ENCODE measurements around the gene ZRANB3.
"Not testable (repeated sequence)": the region's sequence is repeated elsewhere in the genome, so short reads cannot be mapped to it uniquely, and the experiment has no call there.

Gene ZRANB3

DNA sequence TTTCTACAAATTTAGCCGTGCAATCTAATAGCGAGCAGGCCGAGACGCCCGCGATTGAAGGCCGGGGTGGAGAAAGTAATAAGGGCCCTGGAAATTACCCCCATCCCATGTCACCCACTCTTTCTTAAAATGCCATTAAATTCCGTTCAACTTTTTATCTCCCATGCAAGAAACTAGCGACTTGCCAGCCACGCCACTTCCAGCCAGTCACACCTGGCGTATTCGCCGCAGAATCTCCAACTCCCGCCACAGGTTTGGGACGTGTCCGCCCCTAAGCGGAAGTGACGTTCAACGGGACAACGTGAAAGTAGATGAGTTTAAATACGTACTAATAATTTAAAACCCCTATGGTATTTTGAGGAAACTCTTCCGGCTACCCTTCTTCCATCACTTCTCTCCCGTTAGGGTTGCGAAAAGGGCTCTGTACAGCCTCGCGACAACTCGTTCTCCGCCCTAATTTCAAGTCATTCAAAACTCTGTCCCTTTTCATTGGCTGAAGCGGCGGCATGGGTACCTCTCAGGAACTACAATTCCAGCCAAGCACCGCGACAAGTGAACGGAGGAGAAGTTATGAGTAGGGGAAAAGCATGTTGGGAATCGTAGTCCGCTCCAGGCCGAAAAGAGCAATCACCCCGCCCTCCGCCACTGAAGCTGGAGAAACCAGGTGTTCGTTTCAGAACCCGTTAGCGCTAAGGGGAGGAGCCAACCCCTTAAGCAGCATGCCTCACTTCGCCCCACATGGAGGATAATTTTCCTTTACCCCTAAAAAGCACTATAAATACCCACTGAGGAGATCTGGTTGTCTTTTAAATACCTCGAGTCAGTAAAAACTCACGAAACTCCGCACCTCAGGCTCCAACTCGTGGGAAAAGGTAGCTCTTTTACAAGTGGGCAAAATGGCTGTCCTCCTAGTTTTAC lies at the start of gene ZRANB3:
TSS of gene ZRANB3 (minus strand) at position 906 of the 918 bp plus-strand sequence.
- peak; percentile 88 for DNase-seq

GRCh38 chr2:135573620-135574019 lies 42.6 kb upstream of the ZRANB3 start:
- no peak for DNase-seq

- DNase-seq, result no peak
Measured at GRCh38 chr2:135570884-135571283, 39.9 kb upstream of the ZRANB3 start.

- peak; percentile 50 for DNase-seq
Measured at GRCh38 chr2:135563793-135564192, 32.8 kb upstream of the ZRANB3 start.

DNA sequence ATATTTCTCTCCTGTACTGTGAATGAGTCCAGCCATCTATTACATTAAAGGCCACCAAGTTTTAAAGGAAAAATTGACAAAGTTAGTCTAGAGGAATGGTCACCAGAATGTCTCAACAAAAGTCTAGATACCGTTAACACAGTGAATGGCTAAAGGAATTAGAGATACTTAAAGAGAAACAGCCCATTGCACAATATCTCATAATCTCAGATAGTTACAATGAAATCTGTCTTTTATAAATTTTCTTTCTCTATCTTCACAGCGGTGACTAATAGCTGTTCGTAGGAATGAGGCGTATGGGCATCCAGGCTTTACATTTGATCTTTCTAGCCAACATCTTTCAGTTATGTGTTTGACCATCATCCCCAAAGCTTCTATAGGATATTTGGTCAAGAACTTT lies 30.9 kb upstream of the ZRANB3 start:
- no peak for DNase-seq

GRCh38 chr2:135557530-135557929 lies 26.5 kb upstream of the ZRANB3 start:
- no peak for DNase-seq

- DNase-seq, result no peak
Measured at GRCh38 chr2:135555311-135555710, 24.3 kb upstream of the ZRANB3 start.

- no peak for DNase-seq
Measured at GRCh38 chr2:135552887-135553286, 21.9 kb upstream of the ZRANB3 start.

GRCh38 chr2:135551356-135551755 lies 20.3 kb upstream of the ZRANB3 start:
- DNase-seq, result no peak

GRCh38 chr2:135547311-135547710 lies 16.3 kb upstream of the ZRANB3 start:
- no peak for DNase-seq

DNA sequence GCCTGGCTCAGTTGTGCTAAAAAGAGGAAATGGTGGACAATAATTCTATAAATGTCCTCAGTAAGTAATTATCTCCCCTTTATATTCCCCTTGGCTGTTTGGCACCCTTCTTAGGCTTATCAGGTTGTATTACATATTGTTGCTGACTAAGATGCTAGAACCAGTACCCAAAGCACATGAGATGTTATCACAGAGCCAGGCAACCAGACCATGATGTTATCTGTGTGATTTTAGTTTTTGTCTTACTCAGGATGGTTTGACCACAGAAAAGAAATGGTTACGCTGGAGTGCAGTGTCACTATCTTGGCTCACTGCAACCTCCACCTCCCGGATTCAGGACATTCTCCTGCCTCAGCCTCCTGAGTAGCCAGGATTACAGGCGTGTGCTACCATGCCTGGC lies 15.4 kb upstream of the ZRANB3 start:
- no peak for DNase-seq

DNA sequence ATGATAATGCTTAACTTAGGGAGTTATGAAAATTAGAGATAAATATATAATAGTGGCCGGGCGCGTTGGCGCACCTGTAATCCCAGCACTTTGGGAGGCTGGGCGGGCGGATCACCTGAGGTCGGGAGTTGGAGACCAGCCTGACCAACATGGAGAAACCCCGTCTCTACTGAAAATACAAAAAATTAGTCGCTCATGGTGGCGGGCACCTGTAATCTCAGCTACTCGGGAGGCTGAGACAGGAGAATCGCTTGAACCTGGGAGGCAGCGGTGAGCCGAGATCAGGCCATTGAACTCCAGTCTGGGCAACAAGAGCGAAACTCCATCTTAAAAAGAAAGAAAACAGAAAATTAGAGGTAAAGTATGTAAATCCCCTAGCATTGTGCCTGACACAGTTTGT lies 2.5 kb upstream of the ZRANB3 start:
- not testable (repeated sequence) for DNase-seq

DNA sequence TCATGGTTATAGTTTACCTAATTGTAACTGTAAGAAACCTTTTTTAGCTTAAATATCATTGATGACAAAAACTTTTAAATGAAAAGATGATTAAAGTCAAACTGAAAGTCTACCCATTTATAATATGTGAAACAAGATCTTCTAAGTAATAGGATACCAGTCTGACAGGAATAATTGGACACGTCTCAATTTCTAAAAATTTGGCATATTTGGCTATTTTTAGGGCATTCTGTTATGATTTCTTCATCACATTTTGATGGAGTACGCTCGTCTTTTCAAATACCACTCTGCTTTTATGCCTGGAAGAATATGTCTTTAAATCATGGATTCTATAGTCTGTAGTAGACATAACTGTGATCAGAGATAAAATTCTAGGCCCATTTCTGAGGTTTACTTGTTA lies 1.6 kb upstream of the ZRANB3 start:
- no peak for DNase-seq

- peak; percentile 92 for DNase-seq
Measured at GRCh38 chr2:135531231-135532197, 496 bp upstream of the ZRANB3 start, which contains the start of gene R3HDM1. TSS of gene R3HDM1 (plus strand) at chr2:135531484. CDS start at chr2:135604846, 73,362 bp downstream.

DNA sequence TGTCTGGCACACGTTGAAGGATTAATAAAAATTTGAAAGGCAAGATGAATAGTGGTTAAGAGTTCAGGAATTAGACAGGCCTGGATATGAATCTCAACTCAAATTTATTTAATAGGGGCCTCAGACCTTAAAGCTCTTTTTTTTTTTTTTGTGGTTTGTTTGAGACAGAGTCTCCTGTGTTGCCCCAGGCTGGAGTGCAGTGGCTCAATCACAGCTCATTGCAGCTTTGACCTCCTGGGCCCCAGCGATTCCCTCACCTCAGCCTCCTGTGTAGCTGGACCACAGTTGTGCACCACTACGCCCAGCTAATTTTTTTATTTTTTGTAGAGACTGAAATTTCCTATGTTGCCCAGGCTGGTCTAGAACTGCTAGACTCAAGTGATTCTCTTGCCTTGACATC lies 3.0 kb downstream of the ZRANB3 start:
- no peak for DNase-seq

DNA sequence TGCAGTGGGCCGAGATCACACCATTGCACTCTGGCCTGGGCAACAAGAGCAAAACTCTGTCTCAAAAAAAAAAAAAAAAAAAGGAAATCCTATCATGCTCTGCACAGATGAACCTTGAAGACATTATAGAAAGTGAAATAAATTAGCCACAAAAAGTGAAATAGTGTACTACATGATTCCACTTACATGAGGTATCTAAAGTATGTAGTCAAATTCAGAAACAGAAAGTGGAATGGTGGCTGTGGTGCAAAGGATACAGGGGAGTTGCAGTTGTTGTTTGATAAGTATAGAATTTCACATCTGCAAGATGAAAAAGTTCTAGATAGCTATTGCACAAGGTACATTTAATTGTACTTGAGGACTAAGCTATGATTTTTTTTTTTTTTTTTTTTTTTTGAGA lies 5.2 kb downstream of the ZRANB3 start:
- no peak for DNase-seq

DNA sequence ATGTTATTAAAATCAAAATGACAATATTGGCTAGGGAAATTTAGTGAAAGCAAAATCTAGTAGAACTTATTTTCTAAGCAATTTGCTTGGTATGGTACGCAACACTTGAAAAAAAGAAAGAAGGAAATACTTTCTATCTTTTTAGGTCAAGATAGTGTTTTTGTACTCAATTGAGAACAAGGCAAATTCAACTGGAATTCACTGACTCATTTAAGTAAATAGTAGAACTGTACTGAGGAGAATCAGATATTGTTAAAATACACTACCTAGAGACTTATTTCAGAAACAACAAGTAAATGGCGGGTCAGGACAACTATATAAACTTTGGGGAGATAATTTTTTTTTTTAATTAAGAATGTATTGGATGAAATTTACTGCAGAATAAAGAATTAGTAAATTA lies 18.9 kb downstream of the ZRANB3 start:
- no peak for DNase-seq

- DNase-seq, result no peak
Measured at GRCh38 chr2:135510577-135510976, 20.4 kb downstream of the ZRANB3 start.

DNA sequence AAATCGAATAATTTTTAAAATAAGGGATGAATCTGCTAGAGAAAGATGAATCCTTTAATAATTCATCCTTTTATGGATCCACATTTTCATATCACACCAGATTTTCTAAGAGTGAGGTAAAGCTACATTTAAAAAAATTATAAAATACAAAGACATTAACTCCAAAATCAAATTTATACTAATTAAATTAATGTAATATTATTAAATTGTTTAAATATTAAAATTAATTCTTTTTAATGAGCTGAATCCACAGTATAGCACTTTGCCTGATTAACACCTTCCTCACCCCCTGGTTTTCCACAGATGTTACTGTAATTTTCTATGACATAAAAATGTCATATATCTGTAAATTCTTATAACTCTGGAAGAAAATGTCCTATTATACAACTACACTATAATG lies 26.2 kb downstream of the ZRANB3 start:
- no peak for DNase-seq

DNA sequence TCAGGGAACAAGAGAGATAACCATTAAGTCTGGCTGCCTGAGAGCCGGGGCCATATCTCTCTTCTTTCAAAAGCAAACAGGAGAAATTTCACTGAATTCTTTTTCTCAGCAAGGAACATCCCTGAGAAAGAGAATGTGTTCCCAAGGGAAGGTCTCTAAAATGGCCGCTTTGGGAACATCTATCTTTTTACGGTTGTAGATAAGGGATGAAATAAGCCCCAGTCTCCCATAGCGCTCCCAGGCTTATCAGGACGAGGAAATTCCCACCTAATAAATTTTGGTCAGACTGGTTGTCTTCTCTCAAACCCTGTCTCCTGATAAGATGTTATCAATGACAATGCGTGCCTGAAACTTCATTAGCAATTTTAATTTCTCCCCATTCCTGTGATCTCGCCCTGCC lies 32.4 kb downstream of the ZRANB3 start:
- not testable (repeated sequence) for DNase-seq

DNA sequence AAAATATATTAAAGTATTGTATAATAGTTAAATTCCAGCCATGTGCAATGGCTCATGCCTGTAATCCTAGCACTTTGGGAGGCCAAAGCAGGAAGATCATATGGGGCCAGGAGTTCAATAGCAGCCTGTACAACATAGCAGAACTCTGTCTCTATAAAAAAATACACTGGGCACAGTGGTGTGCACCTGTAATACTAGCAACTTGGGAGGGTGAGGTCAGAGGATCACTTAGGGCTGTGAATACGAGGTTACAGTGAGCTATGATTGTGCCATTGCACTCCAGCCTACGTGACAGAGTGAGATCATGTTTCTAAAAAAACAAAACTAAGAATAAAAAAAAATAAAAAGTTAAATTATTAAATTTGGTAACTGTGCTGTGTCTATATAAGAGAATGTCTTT lies 36.1 kb downstream of the ZRANB3 start:
- no peak for DNase-seq

DNA sequence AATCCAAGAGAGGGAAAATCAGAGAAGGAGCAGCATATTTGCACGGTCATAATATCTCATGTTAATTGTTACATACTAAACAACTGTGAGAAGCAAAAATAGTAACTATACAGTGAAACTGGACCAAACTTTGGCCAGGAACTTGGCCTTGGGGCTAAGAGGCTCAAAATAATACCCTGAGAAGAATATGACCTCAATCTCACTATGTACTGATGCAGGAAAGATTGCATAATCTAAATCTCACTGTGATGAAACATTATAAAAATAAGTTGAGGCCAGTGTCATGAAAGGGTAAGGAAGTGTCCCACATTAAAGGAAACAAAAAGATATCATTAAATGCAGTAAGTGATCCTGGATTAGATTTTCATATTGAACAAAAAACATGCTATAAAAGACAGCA lies 36.5 kb downstream of the ZRANB3 start:
- DNase-seq, result no peak

GRCh38 chr2:135490376-135490775 lies 40.6 kb downstream of the ZRANB3 start:
- DNase-seq, result no peak

- no peak for DNase-seq
Measured at GRCh38 chr2:135485441-135485840, 45.6 kb downstream of the ZRANB3 start.
